Measurements from ENCODE around the gene CFAP210. TPM values are rescaled to one million over a fixed set of nuclear protein-coding genes. Genes with fewer than 3 reads are reported as not detected.

CFAP210 gene
- total RNA-seq, 2 experiments from 2014 or later: 2.2 to 3.1 TPM

DNA sequence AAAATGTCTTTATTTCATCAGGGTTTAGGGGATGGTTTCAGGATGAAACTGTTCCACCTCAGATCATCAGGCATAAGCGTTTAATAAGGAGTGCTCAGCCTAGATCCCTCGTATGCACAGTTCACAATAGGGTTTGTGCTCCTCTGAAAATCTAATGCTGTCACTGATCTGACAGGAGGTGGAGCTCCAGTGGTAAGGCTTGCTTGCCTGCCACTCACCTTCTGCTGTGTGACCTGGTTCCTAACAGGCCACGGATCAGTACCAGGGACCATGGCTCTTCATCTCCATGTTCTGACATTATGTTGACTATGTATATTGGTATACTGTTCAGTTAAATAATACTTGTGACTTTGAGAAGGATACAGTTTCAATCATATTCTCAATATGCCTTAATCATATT lies 68.4 kb downstream of the CFAP210 start:
- TF ChIP-seq, protein P1, sequence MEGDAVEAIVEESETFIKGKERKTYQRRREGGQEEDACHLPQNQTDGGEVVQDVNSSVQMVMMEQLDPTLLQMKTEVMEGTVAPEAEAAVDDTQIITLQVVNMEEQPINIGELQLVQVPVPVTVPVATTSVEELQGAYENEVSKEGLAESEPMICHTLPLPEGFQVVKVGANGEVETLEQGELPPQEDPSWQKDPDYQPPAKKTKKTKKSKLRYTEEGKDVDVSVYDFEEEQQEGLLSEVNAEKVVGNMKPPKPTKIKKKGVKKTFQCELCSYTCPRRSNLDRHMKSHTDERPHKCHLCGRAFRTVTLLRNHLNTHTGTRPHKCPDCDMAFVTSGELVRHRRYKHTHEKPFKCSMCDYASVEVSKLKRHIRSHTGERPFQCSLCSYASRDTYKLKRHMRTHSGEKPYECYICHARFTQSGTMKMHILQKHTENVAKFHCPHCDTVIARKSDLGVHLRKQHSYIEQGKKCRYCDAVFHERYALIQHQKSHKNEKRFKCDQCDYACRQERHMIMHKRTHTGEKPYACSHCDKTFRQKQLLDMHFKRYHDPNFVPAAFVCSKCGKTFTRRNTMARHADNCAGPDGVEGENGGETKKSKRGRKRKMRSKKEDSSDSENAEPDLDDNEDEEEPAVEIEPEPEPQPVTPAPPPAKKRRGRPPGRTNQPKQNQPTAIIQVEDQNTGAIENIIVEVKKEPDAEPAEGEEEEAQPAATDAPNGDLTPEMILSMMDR (IDR thresholded peaks at IDR 0.05): no peak
- Histone ChIP-seq H3K9me3 (ENCODE audit: control insufficient read depth in 1 of 2, insufficient read depth in 1 of 2, low read length in 2 of 2) (no peaks in the 10 kb centered on the region), H3K27me3 (ENCODE audit: control insufficient read depth in 1 of 2, insufficient read depth in 2 of 2, low read length in 2 of 2) (no peaks in the 10 kb centered on the region), H3K4me3 (ENCODE audit: low read length) (no peak overlapping the region), H3K36me3 (ENCODE audit: insufficient read depth, low read length) (peaks cover 56% of the 10 kb centered on the region), H3K4me1 (ENCODE audit: insufficient read depth, low read length) (no peaks in the 10 kb centered on the region), H3K27ac (ENCODE audit: low read depth in 1 of 2, low read length in 2 of 2) (no peak overlapping the region)
- Mint-ChIP-seq H3K36me3 (ENCODE audit: low read depth) (peaks cover 82% of the 10 kb centered on the region), H3K27ac (no peak overlapping the region), H3K27me3 (no peaks in the 10 kb centered on the region), H3K9me3 (no peaks in the 10 kb centered on the region), H3K4me1 (ENCODE audit: low read depth) (no peaks in the 10 kb centered on the region), H3K4me3 (no peak overlapping the region)
- ChIA-PET CTCF (no interaction called here), POLR2A (no interaction called here)
- intact Hi-C loops (cut with DNase I, micrococcal nuclease): no loop called here
- no peak for ATAC-seq (ENCODE audit: poor library complexity)
- DNase-seq: no peak

DNA sequence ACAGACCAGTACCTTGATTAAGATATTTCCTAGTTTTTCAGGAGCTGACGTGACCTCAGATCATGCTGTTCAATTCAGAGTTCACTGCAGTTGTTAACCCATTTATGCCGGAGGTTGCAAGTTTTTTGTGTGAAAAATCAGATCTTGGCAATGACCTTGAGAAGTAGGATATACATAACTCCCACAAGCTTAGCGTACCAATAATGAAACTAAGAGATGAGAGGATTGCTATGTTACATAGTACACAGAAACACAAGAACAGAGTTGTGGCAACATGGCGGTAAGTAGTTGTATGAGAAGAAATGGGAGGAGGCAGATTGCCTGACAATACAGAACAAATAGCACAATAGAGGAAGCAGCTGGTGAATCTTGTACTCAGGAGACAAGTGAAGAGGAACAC lies 71.0 kb downstream of the CFAP210 start:
- Histone ChIP-seq H3K27ac (ENCODE audit: low read depth in 1 of 2, low read length in 2 of 2) (no peak overlapping the region), H3K4me1 (ENCODE audit: insufficient read depth, low read length) (no peaks in the 10 kb centered on the region), H3K9me3 (ENCODE audit: control insufficient read depth in 1 of 2, insufficient read depth in 1 of 2, low read length in 2 of 2) (no peaks in the 10 kb centered on the region), H3K36me3 (ENCODE audit: insufficient read depth, low read length) (peaks cover 50% of the 10 kb centered on the region), H3K27me3 (ENCODE audit: control insufficient read depth in 1 of 2, insufficient read depth in 2 of 2, low read length in 2 of 2) (no peaks in the 10 kb centered on the region), H3K4me3 (ENCODE audit: low read length) (no peak overlapping the region)
- Mint-ChIP-seq H3K9me3 (no peaks in the 10 kb centered on the region), H3K4me1 (ENCODE audit: low read depth) (peaks cover 18% of the 10 kb centered on the region), H3K27ac (no peak overlapping the region), H3K4me3 (no peak overlapping the region), H3K27me3 (no peaks in the 10 kb centered on the region), H3K36me3 (ENCODE audit: low read depth) (peaks cover 86% of the 10 kb centered on the region)
- POLR2A ChIA-PET: no interaction called here
- TF ChIP-seq, protein P1 (IDR thresholded peaks at IDR 0.05): no peak
- CTCF ChIA-PET: no interaction called here
- DNase-seq (no peak), ATAC-seq (ENCODE audit: poor library complexity) (no peak)
- intact Hi-C loops (cut with DNase I, micrococcal nuclease): no loop called here

DNA sequence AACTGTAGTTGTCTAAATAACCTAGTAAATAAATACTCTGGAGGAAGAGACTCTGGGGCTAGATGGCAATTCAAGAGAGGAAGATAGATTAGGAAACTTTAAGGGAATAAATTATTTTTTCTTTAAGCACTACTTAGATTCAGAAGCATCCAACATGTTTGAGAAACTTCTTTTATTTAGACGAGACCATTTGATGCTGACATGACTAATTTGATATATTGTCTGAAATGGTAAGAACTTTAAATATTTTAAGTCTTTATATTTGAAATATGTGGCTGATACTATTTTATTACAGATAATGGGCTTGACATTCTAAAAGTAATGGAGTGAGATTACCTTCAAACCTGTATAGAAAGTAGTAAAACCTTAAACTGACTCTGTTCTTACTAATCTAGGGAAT lies 73.7 kb downstream of the CFAP210 start:
- peaks cover 41% of the 10 kb centered on the region for H3K4me1 Mint-ChIP-seq (ENCODE audit: low read depth)
- ChIA-PET CTCF (no interaction called here), POLR2A (no interaction called here)
- intact Hi-C loops (cut with DNase I, micrococcal nuclease): no loop called here
- no peaks in the 10 kb centered on the region for H3K9me3 Mint-ChIP-seq
- TF ChIP-seq, protein P1 (IDR thresholded peaks at IDR 0.05): no peak
- H3K4me1 ChIP-seq (ENCODE audit: insufficient read depth, low read length): no peaks in the 10 kb centered on the region
- no peak for ATAC-seq (ENCODE audit: poor library complexity)
- no peak overlapping the region for H3K4me3 ChIP-seq (ENCODE audit: low read length)
- H3K27ac ChIP-seq (ENCODE audit: low read depth in 1 of 2, low read length in 2 of 2): no peak overlapping the region
- H3K27ac Mint-ChIP-seq: no peak overlapping the region
- DNase-seq: no peak
- peaks cover 89% of the 10 kb centered on the region for H3K36me3 Mint-ChIP-seq (ENCODE audit: low read depth)
- H3K36me3 ChIP-seq (ENCODE audit: insufficient read depth, low read length): peaks cover 48% of the 10 kb centered on the region
- H3K4me3 Mint-ChIP-seq: no peak overlapping the region
- H3K9me3 ChIP-seq (ENCODE audit: control insufficient read depth in 1 of 2, insufficient read depth in 1 of 2, low read length in 2 of 2): no peaks in the 10 kb centered on the region
- no peaks in the 10 kb centered on the region for H3K27me3 Mint-ChIP-seq
- H3K27me3 ChIP-seq (ENCODE audit: control insufficient read depth in 1 of 2, insufficient read depth in 2 of 2, low read length in 2 of 2): no peaks in the 10 kb centered on the region

Measured in CD4-positive, alpha-beta T cell (primary cell).